ENCODE data around the gene FNIP2. TPM values are rescaled to one million over a fixed set of nuclear protein-coding genes. Genes with fewer than 3 reads are reported as not detected.
"Not testable (repeated sequence)": the region's sequence is repeated elsewhere in the genome, so short reads cannot be mapped to it uniquely, and the experiment has no call there.

Gene FNIP2
- polyA plus RNA-seq, 1 donor from 2014 or later = 51.7 TPM

GRCh38 chr4:158746537-158746936 is 22.3 kb upstream of the FNIP2 start:
- H3K4me3 ChIP-seq (ENCODE audit: low read length) = not testable (repeated sequence)

DNA sequence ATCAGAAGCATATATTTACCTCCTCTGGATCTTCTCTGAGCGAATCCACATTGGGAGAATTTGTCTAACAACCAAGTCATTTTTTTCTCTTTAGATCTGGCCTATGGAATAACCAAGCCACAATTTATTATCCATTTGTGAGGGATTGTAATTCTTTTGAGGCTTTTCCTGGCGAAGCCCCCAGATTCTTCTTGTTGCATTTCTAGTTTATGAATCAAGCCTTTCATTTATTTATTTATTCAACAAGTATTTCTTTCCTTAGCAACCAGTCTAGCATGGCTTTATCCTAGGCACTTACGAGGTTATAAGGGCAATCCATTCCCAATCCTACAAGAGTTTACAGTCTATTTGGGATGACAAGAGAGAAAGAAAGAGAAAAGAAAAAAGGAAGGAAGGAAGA is 18.4 kb upstream of the FNIP2 start:
- H3K79me2 ChIP-seq (replicated peaks; ENCODE audit: insufficient read depth, low read length) = no peaks in the 10 kb centered on the region
- no peak overlapping the region for H3K4me2 ChIP-seq (ENCODE audit: low read length)
- H3K9me3 ChIP-seq (ENCODE audit: low read length) = no peaks in the 10 kb centered on the region
- no peaks in the 10 kb centered on the region for H3K27me3 ChIP-seq (ENCODE audit: insufficient read depth, low read depth, low read length)
- no peaks in the 10 kb centered on the region for H3K9me2 ChIP-seq (ENCODE audit: insufficient read depth, low read length)
- H3K36me3 ChIP-seq (ENCODE audit: insufficient read depth, low read length) = no peaks in the 10 kb centered on the region
- H2AFZ ChIP-seq (ENCODE audit: low read depth, low read length) = no peak overlapping the region
- H3K27ac ChIP-seq (ENCODE audit: low read length) = no peak overlapping the region
- TF ChIP-seq EZH2 (IDR thresholded peaks at IDR 0.05; ENCODE audit: borderline replicate concordance, insufficient read depth, low read length, poor library complexity, severe bottlenecking) (no peak), EP300 (conservative IDR thresholded peaks at IDR 0.05; ENCODE audit: poor library complexity, severe bottlenecking) (no peak), TAF1 (IDR thresholded peaks at IDR 0.05; ENCODE audit: low read depth) (no peak), REST (IDR thresholded peaks at IDR 0.05; ENCODE audit: borderline replicate concordance) (no peak), POLR2AphosphoS5 (IDR thresholded peaks at IDR 0.05) (no peak), CTCF (IDR thresholded peaks at IDR 0.05; ENCODE audit: poor library complexity, severe bottlenecking) (no peak), MXI1 (conservative IDR thresholded peaks at IDR 0.05; ENCODE audit: poor library complexity, severe bottlenecking) (no peak), SMC3 (conservative IDR thresholded peaks at IDR 0.05; ENCODE audit: poor library complexity) (no peak), RAD21 (conservative IDR thresholded peaks at IDR 0.05) (no peak)
- no peak overlapping the region for H3K4me3 ChIP-seq (ENCODE audit: low read length)
- H3F3A ChIP-seq (ENCODE audit: insufficient read depth, low read length, poor library complexity, severe bottlenecking) = no peaks in the 10 kb centered on the region
- no peaks in the 10 kb centered on the region for H4K20me1 ChIP-seq (ENCODE audit: insufficient read depth)
- no peak overlapping the region for H3K9ac ChIP-seq (ENCODE audit: low read length)

More at GRCh38 chr4:158746537-158746936, 22.3 kb upstream of the FNIP2 start:
- H2AFZ ChIP-seq (ENCODE audit: low read depth, low read length); H3K9me2 ChIP-seq (ENCODE audit: insufficient read depth, low read length); H3K4me2 ChIP-seq (ENCODE audit: low read length); H3F3A ChIP-seq (ENCODE audit: insufficient read depth, low read length, poor library complexity, severe bottlenecking); H3K9ac ChIP-seq (ENCODE audit: low read length); H4K20me1 ChIP-seq (ENCODE audit: insufficient read depth); H3K27ac ChIP-seq (ENCODE audit: low read length); H3K79me2 ChIP-seq (replicated peaks; ENCODE audit: insufficient read depth, low read length); H3K36me3 ChIP-seq (ENCODE audit: insufficient read depth, low read length); H3K9me3 ChIP-seq (ENCODE audit: low read length); H3K27me3 ChIP-seq (ENCODE audit: insufficient read depth, low read depth, low read length): not testable (repeated sequence)

Measured in neural cell (in vitro differentiated cells).